Measurements from ENCODE around the gene AHRR. TPM values are rescaled to one million over a fixed set of nuclear protein-coding genes. Genes with fewer than 3 reads are reported as not detected.

The AHRR gene
- total RNA-seq, 2 experiments from 2014 or later, result 2.2 to 3.4 TPM

GRCh38 chr5:425714-426113 is 104.2 kb downstream of the AHRR start:
- DNase-seq (ENCODE audit: low spot score), result peak; percentile 24
- no peak overlapping the region for H2AFZ ChIP-seq (ENCODE audit: low read length)
- BruUV-seq (replicated peaks), result no TSS peak
- intact Hi-C loops (cut with micrococcal nuclease; ENCODE audit: unreplicated experiment), result loop anchor here (2.0 kb wide), 1 partner anchor 105 kb away; the partner anchor contains the start of gene AHRR
- H3K4me3 ChIP-seq (ENCODE audit: low read depth, low read length, poor library complexity, severe bottlenecking), result no peak overlapping the region
- H3K79me2 ChIP-seq (ENCODE audit: insufficient read depth, low read depth, low read length), result no peaks in the 10 kb centered on the region
- no peak overlapping the region for H3K4me2 ChIP-seq (ENCODE audit: low read length)
- H3K9me2 ChIP-seq (ENCODE audit: insufficient read depth, low read length), result no peaks in the 10 kb centered on the region
- H3K36me3 ChIP-seq (ENCODE audit: insufficient read depth, low read length), result no peaks in the 10 kb centered on the region
- ChIA-PET POLR2A (no interaction called here), CTCF (ENCODE audit: unreplicated experiment) (no interaction called here)
- no peaks in the 10 kb centered on the region for H4K20me1 ChIP-seq (ENCODE audit: insufficient read depth, low read length)
- no peaks in the 10 kb centered on the region for H3K9me3 ChIP-seq (ENCODE audit: low read length)
- TF ChIP-seq CTCF (conservative IDR thresholded peaks at IDR 0.05; ENCODE audit: low read length) (peak; percentile 66), EZH2phosphoT487 (IDR thresholded peaks at IDR 0.05; ENCODE audit: borderline replicate concordance, low read depth, low read length) (no peak)
- H3K4me1 ChIP-seq (ENCODE audit: insufficient read depth, low read length, poor library complexity, severe bottlenecking), result peaks cover 7% of the 10 kb centered on the region
- no peak overlapping the region for H3K27ac ChIP-seq (ENCODE audit: low read depth, low read length, poor library complexity, severe bottlenecking)

DNA sequence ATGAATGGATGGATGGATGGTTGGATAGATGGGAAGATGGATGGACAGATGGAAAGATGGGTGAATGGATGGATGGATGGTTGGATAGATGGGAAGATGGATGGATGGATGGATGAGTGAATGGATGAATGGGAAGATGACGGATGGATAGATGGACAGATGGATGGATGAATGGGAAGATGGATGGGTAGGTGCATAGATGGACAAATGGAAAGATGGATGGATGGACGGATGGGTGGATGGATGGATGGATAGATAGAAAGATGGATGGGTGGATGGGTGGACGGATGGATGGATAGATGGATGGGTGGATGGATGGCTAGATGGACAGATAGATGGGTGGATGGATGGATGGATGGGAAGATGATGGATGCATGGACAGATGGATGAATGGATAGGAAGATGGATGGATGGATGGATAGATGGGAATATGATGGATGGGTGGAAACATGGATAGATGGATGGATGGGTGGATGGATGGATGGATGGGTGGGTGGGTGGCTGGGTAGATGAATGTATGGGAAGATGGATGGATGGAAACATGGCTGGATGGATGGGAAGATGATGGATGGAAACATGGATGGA is 105.0 kb downstream of the AHRR start:
- Histone ChIP-seq H3K4me1 (ENCODE audit: insufficient read depth, low read length, poor library complexity, severe bottlenecking) (peaks cover 7% of the 10 kb centered on the region), H3K4me3 (ENCODE audit: low read depth, low read length, poor library complexity, severe bottlenecking) (no peak overlapping the region), H3K27ac (ENCODE audit: low read depth, low read length, poor library complexity, severe bottlenecking) (no peak overlapping the region), H4K20me1 (ENCODE audit: insufficient read depth, low read length) (no peaks in the 10 kb centered on the region), H2AFZ (ENCODE audit: low read length) (no peak overlapping the region), H3K79me2 (ENCODE audit: insufficient read depth, low read depth, low read length) (no peaks in the 10 kb centered on the region), H3K36me3 (ENCODE audit: insufficient read depth, low read length) (no peaks in the 10 kb centered on the region), H3K4me2 (ENCODE audit: low read length) (no peak overlapping the region), H3K9me3 (ENCODE audit: low read length) (no peaks in the 10 kb centered on the region), H3K9me2 (ENCODE audit: insufficient read depth, low read length) (no peaks in the 10 kb centered on the region)
- CTCF ChIA-PET (ENCODE audit: unreplicated experiment), result no interaction called here
- POLR2A ChIA-PET, result no interaction called here
- TF ChIP-seq EZH2phosphoT487 (IDR thresholded peaks at IDR 0.05; ENCODE audit: borderline replicate concordance, low read depth, low read length) (no peak), CTCF (conservative IDR thresholded peaks at IDR 0.05; ENCODE audit: low read length) (no peak)
- no peak for DNase-seq (ENCODE audit: low spot score)
- intact Hi-C loops (cut with micrococcal nuclease; ENCODE audit: unreplicated experiment), result no loop called here
- BruUV-seq (replicated peaks), result no TSS peak

GRCh38 chr5:427415-428087 is 106.0 kb downstream of the AHRR start:
- CTCF ChIA-PET (ENCODE audit: unreplicated experiment), result no interaction called here

More at GRCh38 chr5:427415-428087, 106.0 kb downstream of the AHRR start:
- no peak overlapping the region for H3K4me3 ChIP-seq (ENCODE audit: low read depth, low read length, poor library complexity, severe bottlenecking)
- no peaks in the 10 kb centered on the region for H3K36me3 ChIP-seq (ENCODE audit: insufficient read depth, low read length)
- H4K20me1 ChIP-seq (ENCODE audit: insufficient read depth, low read length), result no peaks in the 10 kb centered on the region
- H2AFZ ChIP-seq (ENCODE audit: low read length), result no peak overlapping the region
- intact Hi-C loops (cut with micrococcal nuclease; ENCODE audit: unreplicated experiment), result no loop called here
- H3K9me2 ChIP-seq (ENCODE audit: insufficient read depth, low read length), result no peaks in the 10 kb centered on the region
- no peak for TF ChIP-seq EZH2phosphoT487 (IDR thresholded peaks at IDR 0.05; ENCODE audit: borderline replicate concordance, low read depth, low read length)
- no peak for TF ChIP-seq CTCF (conservative IDR thresholded peaks at IDR 0.05; ENCODE audit: low read length)
- H3K79me2 ChIP-seq (ENCODE audit: insufficient read depth, low read depth, low read length), result no peaks in the 10 kb centered on the region
- BruUV-seq (replicated peaks), result no TSS peak
- peaks cover 7% of the 10 kb centered on the region for H3K4me1 ChIP-seq (ENCODE audit: insufficient read depth, low read length, poor library complexity, severe bottlenecking)
- H3K4me2 ChIP-seq (ENCODE audit: low read length), result no peak overlapping the region
- DNase-seq (ENCODE audit: low spot score), result no peak
- POLR2A ChIA-PET, result no interaction called here
- H3K9me3 ChIP-seq (ENCODE audit: low read length), result no peaks in the 10 kb centered on the region
- no peak overlapping the region for H3K27ac ChIP-seq (ENCODE audit: low read depth, low read length, poor library complexity, severe bottlenecking)

All from OCI-LY7 (cell line).